ENCODE results near the gene TRIM66.
A peak's percentile ranks its signal among the peaks of the same experiment; 100 is the strongest.
"Not testable (repeated sequence)": the region's sequence is repeated elsewhere in the genome, so short reads cannot be mapped to it uniquely, and the experiment has no call there.

The TRIM66 gene

GRCh38 chr11:8685820-8686219 is 3.4 kb upstream of the TRIM66 start:
- Mint-ChIP-seq H3K27me3 (no peaks in the 10 kb centered on the region), H3K4me1 (peaks cover 68% of the 10 kb centered on the region), H3K27ac (peak overlapping the region in 1 of 2 donors; percentile 50), H3K4me3 (peak overlapping the region; percentile 86 to 90), H3K9me3 (peaks cover 0 to 1% of the 10 kb centered on the region in 2 donors)
- DNase-seq, result no peak
- no peak for ATAC-seq

- DNase-seq (no peak), ATAC-seq (no peak)
- H3K4me3 Mint-ChIP-seq, result peak overlapping the region; percentile 86 to 90
- no peaks in the 10 kb centered on the region for H3K27me3 Mint-ChIP-seq
- peaks cover 0 to 5% of the 10 kb centered on the region in 2 donors for H3K9me3 Mint-ChIP-seq
- H3K27ac Mint-ChIP-seq, result peak overlapping the region in 1 of 2 donors; percentile 14
- peaks cover 73% of the 10 kb centered on the region for H3K4me1 Mint-ChIP-seq
Measured at GRCh38 chr11:8685306-8685705, 2.8 kb upstream of the TRIM66 start.

GRCh38 chr11:8684600-8685290 is 2.3 kb upstream of the TRIM66 start:
- Mint-ChIP-seq H3K9me3 (peaks cover 0 to 5% of the 10 kb centered on the region in 2 donors), H3K27me3 (no peaks in the 10 kb centered on the region), H3K4me3 (peak overlapping the region; percentile 86 to 90), H3K4me1 (peaks cover 71% of the 10 kb centered on the region), H3K27ac (peak overlapping the region in 1 of 2 donors; percentile 93)
- DNase-seq (no peak), ATAC-seq (no peak)

GRCh38 chr11:8683115-8683807 is 796 bp upstream of the TRIM66 start:
- DNase-seq (no peak), ATAC-seq (peak; percentile 31)
- Mint-ChIP-seq H3K4me1 (peaks cover 62% of the 10 kb centered on the region), H3K27ac (peak overlapping the region; percentile 93 to 98), H3K9me3 (peaks cover 0 to 5% of the 10 kb centered on the region in 2 donors), H3K27me3 (no peaks in the 10 kb centered on the region), H3K4me3 (peak overlapping the region; percentile 86 to 90)

GRCh38 chr11:8681837-8682302 is 595 bp downstream of the TRIM66 start:
- DNase-seq (no peak), ATAC-seq (no peak)
- Mint-ChIP-seq H3K4me1 (peaks cover 51% of the 10 kb centered on the region), H3K27me3 (no peaks in the 10 kb centered on the region), H3K9me3 (peaks cover 0 to 5% of the 10 kb centered on the region in 2 donors), H3K4me3 (peak overlapping the region; percentile 86 to 90), H3K27ac (peak overlapping the region; percentile 93 to 98)

- H3K27ac Mint-ChIP-seq, result no peak overlapping the region
- DNase-seq (peak in 1 of 2 donors; percentile 1), ATAC-seq (no peak)
- no peak overlapping the region for H3K4me3 Mint-ChIP-seq
- no peaks in the 10 kb centered on the region for H3K27me3 Mint-ChIP-seq
- H3K4me1 Mint-ChIP-seq, result peaks cover 22% of the 10 kb centered on the region
- peaks cover 0 to 5% of the 10 kb centered on the region in 2 donors for H3K9me3 Mint-ChIP-seq
Measured at GRCh38 chr11:8679006-8679405, 3.5 kb downstream of the TRIM66 start.

- Mint-ChIP-seq H3K4me3 (no peak overlapping the region), H3K27ac (no peak overlapping the region), H3K4me1 (peaks cover 17% of the 10 kb centered on the region), H3K9me3 (peaks cover 0 to 5% of the 10 kb centered on the region in 2 donors), H3K27me3 (no peaks in the 10 kb centered on the region)
- DNase-seq (no peak), ATAC-seq (no peak)
Measured at GRCh38 chr11:8676458-8676857, 6.0 kb downstream of the TRIM66 start.

GRCh38 chr11:8674859-8675258 is 7.6 kb downstream of the TRIM66 start:
- Mint-ChIP-seq H3K4me3 (no peak overlapping the region), H3K9me3 (no peaks in the 10 kb centered on the region), H3K27ac (no peak overlapping the region), H3K4me1 (peaks cover 5% of the 10 kb centered on the region), H3K27me3 (no peaks in the 10 kb centered on the region)
- ATAC-seq, result no peak
- no peak for DNase-seq

GRCh38 chr11:8672346-8672745 is 10.1 kb downstream of the TRIM66 start:
- H3K9me3 Mint-ChIP-seq, result no peaks in the 10 kb centered on the region
- no peak overlapping the region for H3K27ac Mint-ChIP-seq
- no peaks in the 10 kb centered on the region for H3K27me3 Mint-ChIP-seq
- ATAC-seq (no peak), DNase-seq (no peak)
- no peak overlapping the region for H3K4me3 Mint-ChIP-seq
- no peaks in the 10 kb centered on the region for H3K4me1 Mint-ChIP-seq

- H3K9me3 Mint-ChIP-seq, result no peaks in the 10 kb centered on the region
Measured at GRCh38 chr11:8671651-8672062, 10.8 kb downstream of the TRIM66 start.

GRCh38 chr11:8671193-8671612 is 11.3 kb downstream of the TRIM66 start:
- Mint-ChIP-seq H3K4me3 (no peak overlapping the region), H3K27ac (no peak overlapping the region), H3K9me3 (no peaks in the 10 kb centered on the region), H3K4me1 (no peaks in the 10 kb centered on the region), H3K27me3 (no peaks in the 10 kb centered on the region)
- DNase-seq (no peak), ATAC-seq (no peak)

More at GRCh38 chr11:8671651-8672062, 10.8 kb downstream of the TRIM66 start:
- ATAC-seq (no peak), DNase-seq (no peak)
- Mint-ChIP-seq H3K4me1 (no peaks in the 10 kb centered on the region), H3K4me3 (no peak overlapping the region), H3K27me3 (no peaks in the 10 kb centered on the region), H3K27ac (no peak overlapping the region)

- not testable (repeated sequence) for ATAC-seq, H3K9me3 Mint-ChIP-seq, DNase-seq, H3K27ac Mint-ChIP-seq, H3K27me3 Mint-ChIP-seq, H3K4me3 Mint-ChIP-seq, H3K4me1 Mint-ChIP-seq
Measured at GRCh38 chr11:8670081-8670480, 12.4 kb downstream of the TRIM66 start.

GRCh38 chr11:8665222-8665621 is 17.2 kb downstream of the TRIM66 start:
- DNase-seq (no peak), ATAC-seq (no peak)
- H3K4me3 Mint-ChIP-seq, result no peak overlapping the region
- no peaks in the 10 kb centered on the region for H3K4me1 Mint-ChIP-seq
- no peaks in the 10 kb centered on the region for H3K27me3 Mint-ChIP-seq
- no peaks in the 10 kb centered on the region for H3K9me3 Mint-ChIP-seq
- H3K27ac Mint-ChIP-seq, result no peak overlapping the region

- Mint-ChIP-seq H3K27me3 (no peaks in the 10 kb centered on the region), H3K4me1 (no peaks in the 10 kb centered on the region), H3K4me3 (no peak overlapping the region), H3K9me3 (no peaks in the 10 kb centered on the region), H3K27ac (no peak overlapping the region)
- ATAC-seq, result no peak
- no peak for DNase-seq
Measured at GRCh38 chr11:8661001-8661795, 21.3 kb downstream of the TRIM66 start.

GRCh38 chr11:8658321-8659057 is 24.0 kb downstream of the TRIM66 start:
- peak overlapping the region in 1 of 2 donors; percentile 79 for H3K27ac Mint-ChIP-seq

More at GRCh38 chr11:8658321-8659057, 24.0 kb downstream of the TRIM66 start:
- no peaks in the 10 kb centered on the region for H3K9me3 Mint-ChIP-seq
- H3K27me3 Mint-ChIP-seq, result no peaks in the 10 kb centered on the region
- no peak overlapping the region for H3K4me3 Mint-ChIP-seq
- DNase-seq (no peak), ATAC-seq (no peak)
- H3K4me1 Mint-ChIP-seq, result peaks cover 6% of the 10 kb centered on the region
